ENCODE data around the gene RNF4. TPM values are rescaled to one million over a fixed set of nuclear protein-coding genes. Genes with fewer than 3 reads are reported as not detected.

The RNF4 gene
- total and polyA plus RNA-seq, 10 of the 15 experiments (the other 5 are each of a cell fraction or from before 2014, with no cell fraction given): 34.9 to 145 (median 76.1) TPM

DNA sequence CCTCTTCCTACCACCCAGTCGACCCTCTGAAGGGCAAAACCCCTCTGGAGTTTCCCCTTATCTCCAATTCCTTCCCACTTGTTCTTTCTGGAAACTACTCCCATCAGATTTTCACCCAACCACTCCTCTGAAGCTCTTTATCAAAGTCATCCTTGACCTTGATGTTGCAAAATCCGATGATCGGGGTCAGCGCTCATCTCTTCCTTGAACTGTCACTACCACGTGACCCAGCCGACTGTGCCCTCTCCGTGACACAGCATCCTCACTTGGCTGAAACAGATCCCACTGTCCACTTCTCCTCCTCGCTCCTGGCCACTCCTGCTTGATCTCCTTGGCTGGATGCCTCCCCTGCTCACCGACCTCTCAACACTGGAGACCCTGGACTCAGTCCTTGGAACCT, 49.1 kb upstream of the RNF4 start (continued):
- TF ChIP-seq, protein P1, sequence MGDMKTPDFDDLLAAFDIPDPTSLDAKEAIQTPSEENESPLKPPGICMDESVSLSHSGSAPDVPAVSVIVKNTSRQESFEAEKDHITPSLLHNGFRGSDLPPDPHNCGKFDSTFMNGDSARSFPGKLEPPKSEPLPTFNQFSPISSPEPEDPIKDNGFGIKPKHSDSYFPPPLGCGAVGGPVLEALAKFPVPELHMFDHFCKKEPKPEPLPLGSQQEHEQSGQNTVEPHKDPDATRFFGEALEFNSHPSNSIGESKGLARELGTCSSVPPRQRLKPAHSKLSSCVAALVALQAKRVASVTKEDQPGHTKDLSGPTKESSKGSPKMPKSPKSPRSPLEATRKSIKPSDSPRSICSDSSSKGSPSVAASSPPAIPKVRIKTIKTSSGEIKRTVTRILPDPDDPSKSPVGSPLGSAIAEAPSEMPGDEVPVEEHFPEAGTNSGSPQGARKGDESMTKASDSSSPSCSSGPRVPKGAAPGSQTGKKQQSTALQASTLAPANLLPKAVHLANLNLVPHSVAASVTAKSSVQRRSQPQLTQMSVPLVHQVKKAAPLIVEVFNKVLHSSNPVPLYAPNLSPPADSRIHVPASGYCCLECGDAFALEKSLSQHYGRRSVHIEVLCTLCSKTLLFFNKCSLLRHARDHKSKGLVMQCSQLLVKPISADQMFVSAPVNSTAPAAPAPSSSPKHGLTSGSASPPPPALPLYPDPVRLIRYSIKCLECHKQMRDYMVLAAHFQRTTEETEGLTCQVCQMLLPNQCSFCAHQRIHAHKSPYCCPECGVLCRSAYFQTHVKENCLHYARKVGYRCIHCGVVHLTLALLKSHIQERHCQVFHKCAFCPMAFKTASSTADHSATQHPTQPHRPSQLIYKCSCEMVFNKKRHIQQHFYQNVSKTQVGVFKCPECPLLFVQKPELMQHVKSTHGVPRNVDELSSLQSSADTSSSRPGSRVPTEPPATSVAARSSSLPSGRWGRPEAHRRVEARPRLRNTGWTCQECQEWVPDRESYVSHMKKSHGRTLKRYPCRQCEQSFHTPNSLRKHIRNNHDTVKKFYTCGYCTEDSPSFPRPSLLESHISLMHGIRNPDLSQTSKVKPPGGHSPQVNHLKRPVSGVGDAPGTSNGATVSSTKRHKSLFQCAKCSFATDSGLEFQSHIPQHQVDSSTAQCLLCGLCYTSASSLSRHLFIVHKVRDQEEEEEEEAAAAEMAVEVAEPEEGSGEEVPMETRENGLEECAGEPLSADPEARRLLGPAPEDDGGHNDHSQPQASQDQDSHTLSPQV (IDR thresholded peaks at IDR 0.05): no peak
- TF ChIP-seq LARP7 (IDR thresholded peaks at IDR 0.05): no peak

DNA sequence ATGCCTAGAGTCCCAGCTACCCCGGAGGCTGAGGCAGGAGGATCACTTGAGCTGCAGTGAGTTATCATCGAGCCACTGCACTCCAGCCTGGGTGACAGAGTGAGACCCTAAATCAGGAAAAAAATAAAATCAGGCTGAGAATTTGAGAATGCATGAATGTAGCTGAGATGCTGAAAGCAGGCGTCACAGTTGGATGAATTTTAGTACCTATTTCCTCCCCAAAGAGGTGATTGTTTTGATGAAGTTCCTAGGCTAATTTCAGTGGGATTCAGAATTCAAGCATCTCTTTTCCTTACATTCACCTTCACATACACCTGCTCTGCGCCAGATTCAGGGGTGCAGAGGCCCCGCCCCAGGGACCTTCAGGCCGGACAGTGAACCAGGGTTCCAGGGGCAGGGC, 47.0 kb upstream of the RNF4 start:
- no TSS peak for BruUV-seq (replicated peaks)
- FAIRE-seq (no peak), ATAC-seq (no peak), DNase-seq (ENCODE audit: low read depth, low spot score) (no peak)
- H3K27me3 ChIP-seq (replicated peaks in 1 of 2; ENCODE audit: control insufficient read depth in 2 of 2, insufficient read depth in 2 of 2, low read length in 1 of 2): peaks cover 8 to 10% of the 10 kb centered on the region in 2 experiments
- no peak overlapping the region for H3K27ac ChIP-seq (ENCODE audit: control insufficient read depth, insufficient read depth)
- no peaks in the 10 kb centered on the region for H3K9me3 ChIP-seq (replicated peaks; ENCODE audit: control insufficient read depth, insufficient read depth, low read length)
- no peaks in the 10 kb centered on the region for H4K20me1 ChIP-seq (ENCODE audit: control insufficient read depth, insufficient read depth)
- RAD21 ChIA-PET (ENCODE audit: unreplicated experiment): interaction anchor here (1.2 to 1.9 kb wide), 2 partner anchors 9 to 201 kb away, joined by 3 to 6 read pairs; no protein-coding TSS in a partner anchor
- WGBS (ENCODE audit: insufficient coverage, insufficient replicate concordance, low lambda C conversion rate, missing lambda C conversion rate): 32% methylated on average over 6 of the region's 6 CpGs
- POLR2A ChIA-PET: interaction anchor here (0.9 kb wide), 1 partner anchor 28 kb away, joined by 3 read pairs; no protein-coding TSS in a partner anchor
- intact Hi-C loops (cut with micrococcal nuclease; ENCODE audit: unreplicated experiment): no loop called here
- H3K9ac ChIP-seq (ENCODE audit: control insufficient read depth, insufficient read depth, low read length): no peak overlapping the region
- no peaks in the 10 kb centered on the region for H3K36me3 ChIP-seq (ENCODE audit: control insufficient read depth in 2 of 2, insufficient read depth in 2 of 2, low read length in 1 of 2)
- no peak overlapping the region for H2AFZ ChIP-seq (ENCODE audit: control insufficient read depth, low read depth, low read length)
- no peak for TF ChIP-seq ASH2L (IDR thresholded peaks at IDR 0.05; ENCODE audit: borderline replicate concordance, low read depth)
- 0 out of 2 replicates have a peak, but pooled peaks have one; percentile 51 for TF ChIP-seq PAX5 (IDR thresholded peaks at IDR 0.05; ENCODE audit: borderline replicate concordance, low read depth, low read length)
- no peak overlapping the region for H3K4me2 ChIP-seq (ENCODE audit: control insufficient read depth, insufficient read depth)
- no peaks in the 10 kb centered on the region for H3K79me2 ChIP-seq (ENCODE audit: control insufficient read depth, insufficient read depth, low read length)
- peaks cover 5% of the 10 kb centered on the region for H3K4me1 ChIP-seq (ENCODE audit: control insufficient read depth, insufficient read depth, low read length)
- SMC1A ChIA-PET (ENCODE audit: uncharacterized antibody, unreplicated experiment): no interaction called here
- CTCF ChIA-PET: interaction anchor here (0.6 to 2.6 kb wide), 5 partner anchors 9 to 202 kb away, joined by 3 to 13 read pairs (median 5); no protein-coding TSS in a partner anchor
- in situ Hi-C loops (cut with MboI): no loop called here
- no peak overlapping the region for H3K4me3 ChIP-seq

All from GM12878 (cell line).